T-cell (primary cell): ENCODE data around the gene PCK2. TPM values are rescaled to one million over a fixed set of nuclear protein-coding genes. Genes with fewer than 3 reads are reported as not detected.

ENCODE experiments used
- ATAC-seq, 4 experiments: fragments of 200-7000 bp in 3 of 4; fragments of 150-1000 bp in 1 of 4; cut with Tn5 transposase; replicated peaks in 1 of 4; 1 replicate in 3 of 4; 2 replicates in 1 of 4; pipeline ENCODE4 v1.10.0; 2021; ENCODE audit warnings: moderate library complexity in 3 of 4, mild to moderate bottlenecking in 2 of 4, moderate number of reproducible peaks in 1 of 4
- CTCF ChIA-PET, 2 donors: fragments of 300-600 bp; sonication (Branson Sonifier 250); formaldehyde crosslinking; loops; one replicate each; lab custom pipeline; 2022; ENCODE audit warnings: antibody characterized with exemption in 2 of 2; lab: Charles Lee
- POLR2A ChIA-PET, 2 donors: fragments of 300-600 bp; sonication (Branson Sonifier 250); formaldehyde crosslinking; loops; one replicate each; lab custom pipeline; 2022; ENCODE audit warnings: antibody characterized with exemption in 2 of 2; lab: Charles Lee
- DNase-seq, 35 experiments: peaks; one replicate each; pipeline versions ENCODE4 v3.0.0 to v3.0.0-alpha.2; 2013 to 2023
- H3K27ac ChIP-seq: one replicate; pipeline ENCODE4 v1.5.1; 2013; ENCODE audit warnings: low read length
- H3K27me3 ChIP-seq, 2 experiments: replicated peaks in 1 of 2; 1 replicate in 1 of 2; 2 replicates in 1 of 2; pipeline versions ENCODE4 v1.6.1 to v1.7.0; 2013; ENCODE audit warnings: low read length in 1 of 2, mixed read lengths in 1 of 2; ENCODE audit not compliant: control insufficient read depth in 2 of 2, insufficient read depth in 2 of 2; ENCODE audit errors: extremely low read depth in 1 of 2
- H3K36me3 ChIP-seq, 2 donors: 1 replicate in 1 of 2; 2 replicates in 1 of 2; pipeline versions ENCODE4 v1.6.1 to v1.7.0; 2013; ENCODE audit warnings: low read length in 1 of 2; ENCODE audit not compliant: control insufficient read depth in 2 of 2, insufficient read depth in 1 of 2; ENCODE audit errors: extremely low read depth in 1 of 2
- H3K4me1 ChIP-seq, 2 experiments: 1 replicate in 1 of 2; 2 replicates in 1 of 2; pipeline versions ENCODE4 v1.6.1 to v1.7.0; 2013; ENCODE audit warnings: low read length in 2 of 2, mixed read lengths in 1 of 2; ENCODE audit not compliant: insufficient read depth in 2 of 2, control insufficient read depth in 1 of 2; ENCODE audit errors: extremely low read depth in 1 of 2
- H3K4me3 ChIP-seq, 2 donors: 1 replicate in 1 of 2; 2 replicates in 1 of 2; pipeline versions ENCODE4 v1.5.1 to v1.7.0; 2013; ENCODE audit warnings: mild to moderate bottlenecking in 2 of 2, low read length in 1 of 2, moderate library complexity in 1 of 2; ENCODE audit not compliant: control insufficient read depth in 1 of 2; ENCODE audit errors: extremely low read depth in 1 of 2
- H3K9me3 ChIP-seq: 2 replicates; pipeline ENCODE4 v1.7.0; 2013
- H3K27ac Mint-ChIP-seq, 2 donors: one replicate each; pipeline ENCODE4 v1.8.0; 2020 to 2021; ENCODE audit warnings: mild to moderate bottlenecking in 2 of 2, mixed read lengths in 2 of 2
- H3K27me3 Mint-ChIP-seq, 2 donors: one replicate each; pipeline ENCODE4 v1.8.0; 2021 to 2022; ENCODE audit warnings: mixed read lengths in 2 of 2
- H3K36me3 Mint-ChIP-seq: one replicate; pipeline ENCODE4 v1.8.0; 2021; ENCODE audit warnings: mixed read lengths
- H3K4me1 Mint-ChIP-seq, 3 donors: one replicate each; pipeline ENCODE4 v1.8.0; 2020 to 2022; ENCODE audit warnings: mixed read lengths in 3 of 3, mild to moderate bottlenecking in 1 of 3
- H3K4me3 Mint-ChIP-seq, 3 donors: one replicate each; pipeline ENCODE4 v1.8.0; 2020 to 2022; ENCODE audit warnings: mild to moderate bottlenecking in 3 of 3, mixed read lengths in 3 of 3, moderate library complexity in 3 of 3
- H3K9me3 Mint-ChIP-seq, 3 donors: one replicate each; pipeline ENCODE4 v1.8.0; 2020 to 2022; ENCODE audit warnings: mixed read lengths in 3 of 3
- WGBS: methylation state at CpG from one replicate; pipeline ENCODE4 v1.1.5; 2013; ENCODE audit warnings: missing lambda C conversion rate; ENCODE audit not compliant: insufficient coverage; 5-methylcytosine and 5-hydroxymethylcytosine counted together
- total RNA-seq, 35 experiments: library from RNA in 6 of 35; stranded (reverse) in 6 of 35; fragments of 120-200 nt in 1 of 35; gene quantifications; one replicate each; pipeline versions ENCODE4 v1.2.1 to v1.2.4 and lab custom pipeline; 2013 to 2026

The PCK2 gene
- total RNA-seq, 5 donors from 2014 or later (not counting 1 experiment from before 2014, with no cell fraction given) = 11.8 to 35.5 (median 29.4) TPM

GRCh38 chr14:24065408-24065807 lies 28.7 kb upstream of the PCK2 start:
- H3K9me3 Mint-ChIP-seq = no peaks in the 10 kb centered on the region
- ChIA-PET CTCF (no interaction called here), POLR2A (no interaction called here)
- DNase-seq = no peak
- 90% methylated on average over 4 of the region's 8 CpGs for WGBS
- Histone ChIP-seq H3K27me3 (peaks cover 0 to 31% of the 10 kb centered on the region in 2 experiments), H3K4me1 (no peaks in the 10 kb centered on the region), H3K36me3 (no peaks in the 10 kb centered on the region), H3K4me3 (no peak overlapping the region), H3K27ac (no peak overlapping the region), H3K9me3 (no peaks in the 10 kb centered on the region)
- H3K27me3 Mint-ChIP-seq = peaks cover 0 to 7% of the 10 kb centered on the region in 2 donors
- H3K4me1 Mint-ChIP-seq = no peaks in the 10 kb centered on the region
- no peak overlapping the region for H3K4me3 Mint-ChIP-seq
- no peaks in the 10 kb centered on the region for H3K36me3 Mint-ChIP-seq
- ATAC-seq = no peak
- no peak overlapping the region for H3K27ac Mint-ChIP-seq

GRCh38 chr14:24066496-24067132 lies 27.5 kb upstream of the PCK2 start:
- Histone ChIP-seq H3K27ac (no peak overlapping the region), H3K27me3 (peaks cover 0 to 38% of the 10 kb centered on the region in 2 experiments), H3K36me3 (no peaks in the 10 kb centered on the region), H3K4me3 (no peak overlapping the region), H3K4me1 (no peaks in the 10 kb centered on the region), H3K9me3 (no peaks in the 10 kb centered on the region)
- 87% methylated on average over 4 of the region's 8 CpGs for WGBS
- CTCF ChIA-PET = interaction anchor here in 1 of 2 donors (0.6 kb wide), 1 partner anchor 60 kb away, joined by 3 read pairs; no protein-coding TSS in a partner anchor
- no peaks in the 10 kb centered on the region for H3K9me3 Mint-ChIP-seq
- no peak for DNase-seq
- ATAC-seq = no peak
- no peak overlapping the region for H3K4me3 Mint-ChIP-seq
- no peaks in the 10 kb centered on the region for H3K4me1 Mint-ChIP-seq
- no peak overlapping the region for H3K27ac Mint-ChIP-seq
- peaks cover 6 to 14% of the 10 kb centered on the region in 2 donors for H3K27me3 Mint-ChIP-seq
- POLR2A ChIA-PET = no interaction called here
- no peaks in the 10 kb centered on the region for H3K36me3 Mint-ChIP-seq

GRCh38 chr14:24067133-24068082 lies 26.7 kb upstream of the PCK2 start:
- Histone ChIP-seq H3K4me1 (no peaks in the 10 kb centered on the region), H3K27ac (no peak overlapping the region), H3K36me3 (no peaks in the 10 kb centered on the region), H3K9me3 (no peaks in the 10 kb centered on the region), H3K27me3 (peaks cover 0 to 44% of the 10 kb centered on the region in 2 experiments), H3K4me3 (no peak overlapping the region)
- no peaks in the 10 kb centered on the region for H3K4me1 Mint-ChIP-seq
- ChIA-PET POLR2A (no interaction called here), CTCF (interaction anchor here in 1 of 2 donors (0.6 kb wide), 1 partner anchor 60 kb away, joined by 3 read pairs; no protein-coding TSS in a partner anchor)
- DNase-seq (no peak), ATAC-seq (no peak)
- no peak overlapping the region for H3K4me3 Mint-ChIP-seq
- H3K27ac Mint-ChIP-seq = no peak overlapping the region
- H3K9me3 Mint-ChIP-seq = no peaks in the 10 kb centered on the region
- H3K27me3 Mint-ChIP-seq = peaks cover 6 to 14% of the 10 kb centered on the region in 2 donors
- no peaks in the 10 kb centered on the region for H3K36me3 Mint-ChIP-seq
- WGBS = 90% methylated on average over 7 of the region's 12 CpGs

- Mint-ChIP-seq H3K4me3 (no peak overlapping the region), H3K36me3 (no peaks in the 10 kb centered on the region), H3K9me3 (no peaks in the 10 kb centered on the region), H3K27ac (no peak overlapping the region), H3K4me1 (no peaks in the 10 kb centered on the region), H3K27me3 (peaks cover 6 to 14% of the 10 kb centered on the region in 2 donors)
- peaks cover 0 to 48% of the 10 kb centered on the region in 2 experiments for H3K27me3 ChIP-seq
- 87% methylated on average over 7 of the region's 10 CpGs for WGBS
- ChIA-PET POLR2A (interaction anchor here in 1 of 2 donors (0.7 kb wide), 1 partner anchor 1527 kb away, joined by 5 read pairs; no protein-coding TSS in a partner anchor), CTCF (no interaction called here)
- DNase-seq (no peak), ATAC-seq (no peak)
- H3K27ac ChIP-seq = no peak overlapping the region
- H3K4me1 ChIP-seq = no peaks in the 10 kb centered on the region
- H3K36me3 ChIP-seq = no peaks in the 10 kb centered on the region
- H3K4me3 ChIP-seq = no peak overlapping the region
- no peaks in the 10 kb centered on the region for H3K9me3 ChIP-seq
These were observed 25.2 kb upstream of the PCK2 start for GRCh38 chr14:24068711-24069410.

GRCh38 chr14:24069411-24069735 lies 24.7 kb upstream of the PCK2 start:
- ChIA-PET POLR2A (no interaction called here), CTCF (interaction anchor here in 1 of 2 donors (0.7 kb wide), 1 partner anchor 27 kb away, joined by 4 read pairs; no protein-coding TSS in a partner anchor)
- Histone ChIP-seq H3K4me1 (no peaks in the 10 kb centered on the region), H3K27me3 (peaks cover 0 to 48% of the 10 kb centered on the region in 2 experiments), H3K9me3 (no peaks in the 10 kb centered on the region), H3K36me3 (no peaks in the 10 kb centered on the region), H3K4me3 (no peak overlapping the region), H3K27ac (no peak overlapping the region)
- DNase-seq = no peak
- Mint-ChIP-seq H3K36me3 (no peaks in the 10 kb centered on the region), H3K4me1 (no peaks in the 10 kb centered on the region), H3K9me3 (no peaks in the 10 kb centered on the region), H3K27ac (no peak overlapping the region), H3K27me3 (peaks cover 6 to 14% of the 10 kb centered on the region in 2 donors), H3K4me3 (no peak overlapping the region)
- ATAC-seq = no peak
- 83% methylated on average over 1 of the region's 6 CpGs for WGBS
